Mucosa of rectum (tissue), 2 donors: ENCODE measurements around the gene LYG2.
"Not testable (repeated sequence)": the region's sequence is repeated elsewhere in the genome, so short reads cannot be mapped to it uniquely, and the experiment has no call there.

Experiments
- H3K27ac ChIP-seq, 2 donors: one replicate each; pipeline ENCODE4 v1.7.0; 2013; ENCODE audit warnings: inconsistent platforms in 2 of 2, low read depth in 2 of 2, low read length in 2 of 2
- H3K27me3 ChIP-seq, 2 donors: one replicate each; pipeline ENCODE4 v1.7.0; 2013; ENCODE audit warnings: low read length in 2 of 2; ENCODE audit not compliant: control insufficient read depth in 2 of 2, insufficient read depth in 2 of 2
- H3K36me3 ChIP-seq, 2 donors: one replicate each; pipeline ENCODE4 v1.7.0; 2013; ENCODE audit warnings: low read length in 2 of 2; ENCODE audit not compliant: control insufficient read depth in 2 of 2, insufficient read depth in 2 of 2
- H3K4me1 ChIP-seq, 2 donors: one replicate each; pipeline ENCODE4 v1.7.0; 2013; ENCODE audit warnings: low read length in 2 of 2, mild to moderate bottlenecking in 1 of 2; ENCODE audit not compliant: control insufficient read depth in 2 of 2, insufficient read depth in 2 of 2
- H3K4me3 ChIP-seq, 2 donors: one replicate each; pipeline ENCODE4 v1.7.0; 2013; ENCODE audit warnings: low read length in 2 of 2
- H3K9ac ChIP-seq, 2 donors: one replicate each; pipeline ENCODE4 v1.7.0; 2013; ENCODE audit warnings: low read length in 2 of 2, low read depth in 1 of 2, mild to moderate bottlenecking in 1 of 2
- H3K9me3 ChIP-seq, 2 donors: one replicate each; pipeline ENCODE4 v1.7.0; 2013; ENCODE audit warnings: low read length in 2 of 2; ENCODE audit not compliant: control insufficient read depth in 2 of 2
- donor health status: healthy.
- donor health status: Normal muscosa, but diverticular disease.

The LYG2 gene

GRCh38 chr2:99255491-99256318, at the start of gene LYG2:
Gene LYG2 (minus strand): TSS chr2:99255666. CDS start chr2:99254260, 1,406 bp downstream.
- H3K27ac ChIP-seq: no peak within 1 kb of the TSS
- H3K27me3 ChIP-seq: no peaks in the 10 kb centered on the region
- no peak within 1 kb of the TSS for H3K9ac ChIP-seq
- H3K36me3 ChIP-seq: no peaks in the 10 kb centered on the region
- no peaks in the 10 kb centered on the region for H3K4me1 ChIP-seq
- H3K4me3 ChIP-seq: no peak within 1 kb of the TSS
- H3K9me3 ChIP-seq: no peaks in the 10 kb centered on the region

GRCh38 chr2:99301097-99301496, 45.6 kb upstream of the LYG2 start, which contains the start of gene LYG1:
Gene LYG1 (minus strand): TSS chr2:99301197. CDS start chr2:99295670, 5,527 bp downstream.
- not testable (repeated sequence) for H3K9me3 ChIP-seq, H3K36me3 ChIP-seq, H3K9ac ChIP-seq

GRCh38 chr2:99299580-99299979, 44.1 kb upstream of the LYG2 start:
- Histone ChIP-seq H3K9ac (no peak overlapping the region), H3K9me3 (no peaks in the 10 kb centered on the region), H3K27me3 (no peaks in the 10 kb centered on the region), H3K4me1 (no peaks in the 10 kb centered on the region), H3K36me3 (peaks cover 0 to 4% of the 10 kb centered on the region in 2 donors), H3K27ac (no peak overlapping the region), H3K4me3 (no peak overlapping the region)

More at GRCh38 chr2:99301097-99301496, 45.6 kb upstream of the LYG2 start, which contains the start of gene LYG1:
- not testable (repeated sequence) for H3K4me3 ChIP-seq, H3K27me3 ChIP-seq, H3K4me1 ChIP-seq, H3K27ac ChIP-seq

GRCh38 chr2:99297994-99298393, 42.5 kb upstream of the LYG2 start:
- no peak overlapping the region for H3K4me3 ChIP-seq
- peaks cover 0 to 4% of the 10 kb centered on the region in 2 donors for H3K36me3 ChIP-seq
- no peaks in the 10 kb centered on the region for H3K4me1 ChIP-seq
- no peaks in the 10 kb centered on the region for H3K9me3 ChIP-seq
- H3K27ac ChIP-seq: no peak overlapping the region
- no peak overlapping the region for H3K9ac ChIP-seq
- no peaks in the 10 kb centered on the region for H3K27me3 ChIP-seq

- no peak overlapping the region for H3K27ac ChIP-seq
These were observed 30.1 kb upstream of the LYG2 start for GRCh38 chr2:99285526-99285925.

GRCh38 chr2:99279969-99280695, 24.7 kb upstream of the LYG2 start:
- Histone ChIP-seq H3K4me1 (no peaks in the 10 kb centered on the region), H3K9me3 (no peaks in the 10 kb centered on the region), H3K36me3 (peaks cover 0 to 7% of the 10 kb centered on the region in 2 donors), H3K4me3 (no peak overlapping the region), H3K27me3 (no peaks in the 10 kb centered on the region), H3K9ac (no peak overlapping the region), H3K27ac (no peak overlapping the region)

More at GRCh38 chr2:99285526-99285925, 30.1 kb upstream of the LYG2 start:
- H3K9ac ChIP-seq: no peak overlapping the region
- no peaks in the 10 kb centered on the region for H3K27me3 ChIP-seq
- no peak overlapping the region for H3K4me3 ChIP-seq
- H3K9me3 ChIP-seq: no peaks in the 10 kb centered on the region
- peaks cover 0 to 7% of the 10 kb centered on the region in 2 donors for H3K36me3 ChIP-seq
- no peaks in the 10 kb centered on the region for H3K4me1 ChIP-seq

GRCh38 chr2:99278793-99279291, 23.4 kb upstream of the LYG2 start:
- no peak overlapping the region for H3K27ac ChIP-seq

GRCh38 chr2:99278195-99278765, 22.8 kb upstream of the LYG2 start:
- not testable (repeated sequence) for H3K27ac ChIP-seq, H3K9ac ChIP-seq, H3K36me3 ChIP-seq, H3K9me3 ChIP-seq, H3K27me3 ChIP-seq, H3K4me3 ChIP-seq, H3K4me1 ChIP-seq

More at GRCh38 chr2:99278793-99279291, 23.4 kb upstream of the LYG2 start:
- no peaks in the 10 kb centered on the region for H3K36me3 ChIP-seq
- H3K9me3 ChIP-seq: no peaks in the 10 kb centered on the region
- no peaks in the 10 kb centered on the region for H3K27me3 ChIP-seq
- H3K4me3 ChIP-seq: no peak overlapping the region
- H3K4me1 ChIP-seq: no peaks in the 10 kb centered on the region
- H3K9ac ChIP-seq: no peak overlapping the region

GRCh38 chr2:99275882-99276281, 20.4 kb upstream of the LYG2 start:
- Histone ChIP-seq H3K4me3 (no peak overlapping the region), H3K36me3 (no peaks in the 10 kb centered on the region), H3K9me3 (no peaks in the 10 kb centered on the region), H3K4me1 (no peaks in the 10 kb centered on the region), H3K27me3 (no peaks in the 10 kb centered on the region), H3K27ac (no peak overlapping the region), H3K9ac (no peak overlapping the region)

- H3K4me1 ChIP-seq: no peaks in the 10 kb centered on the region
- no peak overlapping the region for H3K9ac ChIP-seq
- H3K36me3 ChIP-seq: no peaks in the 10 kb centered on the region
- no peak overlapping the region for H3K27ac ChIP-seq
- H3K9me3 ChIP-seq: no peaks in the 10 kb centered on the region
- no peaks in the 10 kb centered on the region for H3K27me3 ChIP-seq
- no peak overlapping the region for H3K4me3 ChIP-seq
These were observed 5.8 kb upstream of the LYG2 start for GRCh38 chr2:99261242-99261641.
